WERI-Rb-1 (cell line): Measurements from ENCODE around the gene SAP30BP.

Experiments
- DNase-seq: peaks from one replicate; pipeline ENCODE4 v3.0.0-alpha.2; 2020
- H3K27ac ChIP-seq: fragments of 250-450 bp; sonication (Bioruptor Pico); 2 replicates; pipeline ENCODE4 v1.5.1; 2020; ENCODE audit warnings: mild to moderate bottlenecking, moderate library complexity
- H3K27me3 ChIP-seq: fragments of 250-450 bp; sonication (Bioruptor Pico); 2 replicates; pipeline ENCODE4 v1.5.1; 2021; ENCODE audit warnings: mild to moderate bottlenecking, low read depth, moderate library complexity; ENCODE audit not compliant: insufficient read depth, severe bottlenecking
- H3K36me3 ChIP-seq: fragments of 250-450 bp; sonication (Bioruptor Pico); 2 replicates; pipeline ENCODE4 v1.5.1; 2020; ENCODE audit warnings: mild to moderate bottlenecking, moderate library complexity
- H3K4me3 ChIP-seq: 2 replicates; pipeline ENCODE4 v1.5.1; 2011; ENCODE audit warnings: low read depth, mild to moderate bottlenecking, control low read depth, low read length
- H3K9me3 ChIP-seq: fragments of 250-450 bp; sonication (Bioruptor Pico); 2 replicates; pipeline ENCODE4 v1.5.1; 2021; ENCODE audit warnings: mild to moderate bottlenecking, moderate library complexity; ENCODE audit not compliant: severe bottlenecking
- TF ChIP-seq, protein P1 (sequence below): IDR thresholded peaks from 2 replicates; pipeline ENCODE4 v1.5.1; 2011; ENCODE audit warnings: low read depth, mild to moderate bottlenecking, control low read depth, inconsistent platforms, low read length

Gene SAP30BP

DNA sequence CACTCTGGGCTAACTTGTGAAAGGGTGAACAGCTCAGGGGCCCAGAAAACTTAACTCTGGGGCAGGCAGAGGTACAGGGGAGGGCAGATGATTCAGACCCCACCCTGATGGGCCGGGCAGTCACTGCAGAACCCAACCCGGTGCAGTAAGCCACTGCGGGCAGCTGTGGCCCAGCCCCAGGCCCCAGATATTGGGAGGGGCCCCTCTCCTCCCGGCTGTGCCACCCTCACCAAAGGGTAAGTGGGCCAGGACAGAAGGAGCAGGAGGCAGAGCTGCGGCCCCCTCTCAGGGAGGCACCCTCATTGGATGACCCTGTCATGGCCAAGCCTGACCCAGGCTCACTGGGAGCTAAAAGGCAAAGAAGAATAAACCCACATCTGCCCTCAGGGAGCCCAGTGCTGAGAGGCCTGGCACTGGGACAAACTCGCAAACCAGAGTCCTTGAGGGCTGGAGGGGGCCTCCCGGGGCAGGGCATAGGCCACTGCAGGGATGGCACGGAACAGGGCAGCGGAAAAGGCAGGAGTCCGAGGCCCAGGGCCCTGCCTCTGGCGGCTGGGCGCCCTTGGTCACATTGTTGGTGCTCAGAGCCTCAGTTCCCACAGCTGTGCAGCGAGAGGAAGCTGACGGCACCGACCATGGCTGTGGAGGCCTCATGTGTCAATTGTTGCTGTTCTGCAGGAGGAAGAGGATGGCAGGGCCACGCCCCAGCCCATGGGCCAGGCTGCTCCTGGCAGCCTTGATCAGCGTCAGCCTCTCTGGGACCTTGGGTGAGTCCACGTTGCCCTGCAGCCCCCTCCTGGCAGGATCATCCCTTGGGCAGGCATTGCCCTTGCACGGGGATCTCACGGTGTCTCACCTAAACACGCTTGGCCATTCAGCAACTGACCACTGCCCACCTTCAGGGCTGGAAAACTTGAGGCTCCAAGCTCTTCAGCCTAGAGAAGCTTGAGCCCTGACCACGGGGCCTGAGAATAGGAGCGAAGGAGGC is 57.2 kb downstream of the SAP30BP start:
- peaks cover 34% of the 10 kb centered on the region for H3K27me3 ChIP-seq
- TF ChIP-seq, protein P1, sequence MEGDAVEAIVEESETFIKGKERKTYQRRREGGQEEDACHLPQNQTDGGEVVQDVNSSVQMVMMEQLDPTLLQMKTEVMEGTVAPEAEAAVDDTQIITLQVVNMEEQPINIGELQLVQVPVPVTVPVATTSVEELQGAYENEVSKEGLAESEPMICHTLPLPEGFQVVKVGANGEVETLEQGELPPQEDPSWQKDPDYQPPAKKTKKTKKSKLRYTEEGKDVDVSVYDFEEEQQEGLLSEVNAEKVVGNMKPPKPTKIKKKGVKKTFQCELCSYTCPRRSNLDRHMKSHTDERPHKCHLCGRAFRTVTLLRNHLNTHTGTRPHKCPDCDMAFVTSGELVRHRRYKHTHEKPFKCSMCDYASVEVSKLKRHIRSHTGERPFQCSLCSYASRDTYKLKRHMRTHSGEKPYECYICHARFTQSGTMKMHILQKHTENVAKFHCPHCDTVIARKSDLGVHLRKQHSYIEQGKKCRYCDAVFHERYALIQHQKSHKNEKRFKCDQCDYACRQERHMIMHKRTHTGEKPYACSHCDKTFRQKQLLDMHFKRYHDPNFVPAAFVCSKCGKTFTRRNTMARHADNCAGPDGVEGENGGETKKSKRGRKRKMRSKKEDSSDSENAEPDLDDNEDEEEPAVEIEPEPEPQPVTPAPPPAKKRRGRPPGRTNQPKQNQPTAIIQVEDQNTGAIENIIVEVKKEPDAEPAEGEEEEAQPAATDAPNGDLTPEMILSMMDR, result no peak
- H3K27ac ChIP-seq, result no peak overlapping the region
- no peaks in the 10 kb centered on the region for H3K36me3 ChIP-seq
- no peaks in the 10 kb centered on the region for H3K9me3 ChIP-seq
- DNase-seq, result no peak
- no peak overlapping the region for H3K4me3 ChIP-seq

DNA sequence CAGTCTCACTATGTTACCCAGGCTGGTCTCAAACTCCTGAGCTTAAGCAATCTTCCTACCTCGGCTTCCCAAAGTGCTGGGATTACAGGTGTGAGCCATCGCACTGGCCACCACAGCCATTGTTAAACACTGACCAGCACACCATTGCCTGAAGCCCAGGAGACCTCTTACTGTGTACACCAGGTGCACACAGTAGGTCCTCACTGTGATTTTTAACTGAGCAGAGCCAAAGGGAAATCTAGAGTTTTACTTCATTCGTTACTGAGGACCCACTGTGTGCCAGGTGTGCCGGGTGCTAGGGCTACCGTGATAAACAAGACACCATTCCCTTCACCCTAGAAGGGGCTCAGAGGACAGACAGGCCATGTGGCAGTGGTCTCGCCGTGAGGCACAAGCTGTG is 58.4 kb downstream of the SAP30BP start:
- Histone ChIP-seq H3K36me3 (no peaks in the 10 kb centered on the region), H3K27ac (no peak overlapping the region), H3K27me3 (peaks cover 22% of the 10 kb centered on the region), H3K9me3 (no peaks in the 10 kb centered on the region), H3K4me3 (no peak overlapping the region)
- TF ChIP-seq, protein P1, result no peak
- DNase-seq, result no peak

DNA sequence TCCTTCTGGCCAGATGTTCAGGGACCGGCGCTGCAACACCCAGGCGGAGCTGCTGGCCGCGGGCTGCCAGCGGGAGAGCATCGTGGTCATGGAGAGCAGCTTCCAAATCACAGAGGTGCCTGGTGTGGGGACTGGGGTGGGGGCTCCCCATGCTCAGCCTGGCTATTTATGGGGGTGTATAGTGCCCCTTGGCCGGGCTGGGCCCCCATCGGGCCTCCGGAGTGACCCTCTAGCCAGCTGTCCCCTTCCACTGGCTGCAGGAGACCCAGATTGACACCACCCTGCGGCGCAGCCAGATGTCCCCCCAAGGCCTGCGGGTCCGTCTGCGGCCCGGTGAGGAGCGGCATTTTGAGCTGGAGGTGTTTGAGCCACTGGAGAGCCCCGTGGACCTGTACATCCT is 60.3 kb downstream of the SAP30BP start:
- no peak for DNase-seq
- H3K36me3 ChIP-seq, result no peaks in the 10 kb centered on the region
- H3K9me3 ChIP-seq, result no peaks in the 10 kb centered on the region
- H3K27me3 ChIP-seq, result peaks cover 6% of the 10 kb centered on the region
- TF ChIP-seq, protein P1, result no peak
- H3K27ac ChIP-seq, result no peak overlapping the region
- no peak overlapping the region for H3K4me3 ChIP-seq

DNA sequence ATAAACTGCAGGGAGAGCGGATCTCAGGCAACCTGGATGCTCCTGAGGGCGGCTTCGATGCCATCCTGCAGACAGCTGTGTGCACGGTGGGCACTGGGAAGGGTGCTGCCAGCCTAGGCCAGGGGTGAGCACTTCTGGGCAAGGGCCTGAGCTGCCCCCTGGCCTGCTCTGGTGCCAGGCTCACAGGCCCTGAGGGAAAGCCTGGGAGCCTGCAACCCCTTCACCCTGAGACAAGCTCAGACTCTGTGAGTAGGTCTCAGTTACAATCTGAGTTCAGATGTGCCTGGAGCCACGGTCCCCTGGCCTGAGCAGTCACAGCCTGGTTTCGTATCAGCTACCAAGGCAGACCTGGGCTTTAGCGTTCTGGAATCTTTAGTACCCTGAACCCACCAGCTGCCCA is 62.2 kb downstream of the SAP30BP start:
- no peak overlapping the region for H3K4me3 ChIP-seq
- TF ChIP-seq, protein P1, result no peak

DNA sequence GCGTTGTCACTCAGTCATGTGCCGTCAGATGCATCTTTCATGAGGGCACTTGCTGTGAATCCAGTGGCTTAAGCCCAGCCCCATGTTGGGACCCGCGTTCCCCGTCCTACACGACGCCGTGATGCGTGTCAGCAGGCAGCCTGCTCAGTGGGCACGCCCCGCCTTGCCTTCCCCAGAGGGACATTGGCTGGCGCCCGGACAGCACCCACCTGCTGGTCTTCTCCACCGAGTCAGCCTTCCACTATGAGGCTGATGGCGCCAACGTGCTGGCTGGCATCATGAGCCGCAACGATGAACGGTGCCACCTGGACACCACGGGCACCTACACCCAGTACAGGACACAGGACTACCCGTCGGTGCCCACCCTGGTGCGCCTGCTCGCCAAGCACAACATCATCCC is 62.9 kb downstream of the SAP30BP start:
- H3K4me3 ChIP-seq, result no peak overlapping the region
- no peak for DNase-seq
- peaks cover 2% of the 10 kb centered on the region for H3K27me3 ChIP-seq
- H3K27ac ChIP-seq, result no peak overlapping the region
- H3K9me3 ChIP-seq, result no peaks in the 10 kb centered on the region
- TF ChIP-seq, protein P1, result no peak
- no peaks in the 10 kb centered on the region for H3K36me3 ChIP-seq

More for the DNA sequence above, 62.2 kb downstream of the SAP30BP start:
- H3K36me3 ChIP-seq, result no peaks in the 10 kb centered on the region
- DNase-seq, result no peak
- no peaks in the 10 kb centered on the region for H3K9me3 ChIP-seq
- peaks cover 2% of the 10 kb centered on the region for H3K27me3 ChIP-seq
- H3K27ac ChIP-seq, result no peak overlapping the region
